Measurements from ENCODE around the gene STK36.

Gene STK36

DNA sequence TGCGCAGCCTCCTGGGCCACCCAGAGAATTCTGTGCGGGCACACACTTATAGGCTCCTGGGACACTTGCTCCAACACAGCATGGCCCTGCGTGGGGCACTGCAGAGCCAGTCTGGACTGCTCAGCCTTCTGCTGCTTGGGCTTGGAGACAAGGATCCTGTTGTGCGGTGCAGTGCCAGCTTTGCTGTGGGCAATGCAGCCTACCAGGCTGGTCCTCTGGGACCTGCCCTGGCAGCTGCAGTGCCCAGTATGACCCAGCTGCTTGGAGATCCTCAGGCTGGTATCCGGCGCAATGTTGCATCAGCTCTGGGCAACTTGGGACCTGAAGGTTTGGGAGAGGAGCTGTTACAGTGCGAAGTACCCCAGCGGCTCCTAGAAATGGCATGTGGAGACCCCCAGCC lies 27.0 kb downstream of the STK36 start:
- TF ChIP-seq, protein P1, sequence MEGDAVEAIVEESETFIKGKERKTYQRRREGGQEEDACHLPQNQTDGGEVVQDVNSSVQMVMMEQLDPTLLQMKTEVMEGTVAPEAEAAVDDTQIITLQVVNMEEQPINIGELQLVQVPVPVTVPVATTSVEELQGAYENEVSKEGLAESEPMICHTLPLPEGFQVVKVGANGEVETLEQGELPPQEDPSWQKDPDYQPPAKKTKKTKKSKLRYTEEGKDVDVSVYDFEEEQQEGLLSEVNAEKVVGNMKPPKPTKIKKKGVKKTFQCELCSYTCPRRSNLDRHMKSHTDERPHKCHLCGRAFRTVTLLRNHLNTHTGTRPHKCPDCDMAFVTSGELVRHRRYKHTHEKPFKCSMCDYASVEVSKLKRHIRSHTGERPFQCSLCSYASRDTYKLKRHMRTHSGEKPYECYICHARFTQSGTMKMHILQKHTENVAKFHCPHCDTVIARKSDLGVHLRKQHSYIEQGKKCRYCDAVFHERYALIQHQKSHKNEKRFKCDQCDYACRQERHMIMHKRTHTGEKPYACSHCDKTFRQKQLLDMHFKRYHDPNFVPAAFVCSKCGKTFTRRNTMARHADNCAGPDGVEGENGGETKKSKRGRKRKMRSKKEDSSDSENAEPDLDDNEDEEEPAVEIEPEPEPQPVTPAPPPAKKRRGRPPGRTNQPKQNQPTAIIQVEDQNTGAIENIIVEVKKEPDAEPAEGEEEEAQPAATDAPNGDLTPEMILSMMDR (IDR thresholded peaks at IDR 0.05; ENCODE audit: borderline replicate concordance, control extremely low read depth, extremely low read depth, insufficient read depth, missing control alignments), result no peak
- in situ Hi-C loops (cut with MboI; ENCODE audit: low sequenced_read_pairs, unreplicated experiment), result no loop called here
- no peak for DNase-seq (ENCODE audit: low spot score)

DNA sequence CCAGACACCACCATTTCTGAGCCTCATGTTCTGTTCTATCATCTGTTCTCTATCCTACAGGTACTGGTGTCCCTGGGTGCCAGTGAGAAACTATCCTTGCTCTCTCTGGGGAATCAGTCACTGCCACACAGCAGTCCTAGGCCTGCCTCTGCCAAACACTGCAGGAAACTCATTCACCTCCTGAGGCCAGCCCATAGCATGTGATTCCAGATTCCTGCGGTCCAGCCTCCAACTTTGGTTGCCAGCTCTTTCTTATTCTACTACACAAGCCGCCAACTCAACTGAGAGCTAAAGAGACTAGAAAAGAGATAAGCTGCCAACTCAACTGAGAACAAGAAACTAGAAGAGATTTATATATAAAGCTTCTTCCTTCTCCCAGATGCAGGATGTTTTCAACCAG lies 29.9 kb downstream of the STK36 start:
- in situ Hi-C loops (cut with MboI; ENCODE audit: low sequenced_read_pairs, unreplicated experiment), result no loop called here
- DNase-seq (ENCODE audit: low spot score), result no peak
- TF ChIP-seq, protein P1 (IDR thresholded peaks at IDR 0.05; ENCODE audit: borderline replicate concordance, control extremely low read depth, extremely low read depth, insufficient read depth, missing control alignments), result no peak

DNA sequence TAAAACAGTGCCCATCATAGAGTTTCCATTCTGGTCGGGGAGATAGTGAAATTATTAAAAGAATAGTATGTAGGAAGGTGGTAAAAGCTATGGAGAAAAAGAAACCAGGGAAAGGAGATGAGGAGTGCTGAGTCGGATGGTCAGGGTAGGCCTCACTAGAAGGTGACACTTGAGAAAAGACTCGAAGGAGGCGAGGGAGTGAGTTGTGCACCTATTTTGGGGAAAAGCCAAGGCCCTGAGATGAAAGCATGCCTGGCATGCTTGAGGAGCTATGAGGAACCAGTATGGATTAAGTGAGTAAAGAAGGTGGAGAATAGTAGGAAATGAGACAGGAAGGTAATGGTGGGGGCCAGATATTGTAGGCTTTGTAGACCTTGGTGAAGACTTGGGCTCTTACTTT lies 31.5 kb downstream of the STK36 start:
- TF ChIP-seq, protein P1 (IDR thresholded peaks at IDR 0.05; ENCODE audit: borderline replicate concordance, control extremely low read depth, extremely low read depth, insufficient read depth, missing control alignments), result no peak
- DNase-seq (ENCODE audit: low spot score), result no peak
- in situ Hi-C loops (cut with MboI; ENCODE audit: low sequenced_read_pairs, unreplicated experiment), result no loop called here

DNA sequence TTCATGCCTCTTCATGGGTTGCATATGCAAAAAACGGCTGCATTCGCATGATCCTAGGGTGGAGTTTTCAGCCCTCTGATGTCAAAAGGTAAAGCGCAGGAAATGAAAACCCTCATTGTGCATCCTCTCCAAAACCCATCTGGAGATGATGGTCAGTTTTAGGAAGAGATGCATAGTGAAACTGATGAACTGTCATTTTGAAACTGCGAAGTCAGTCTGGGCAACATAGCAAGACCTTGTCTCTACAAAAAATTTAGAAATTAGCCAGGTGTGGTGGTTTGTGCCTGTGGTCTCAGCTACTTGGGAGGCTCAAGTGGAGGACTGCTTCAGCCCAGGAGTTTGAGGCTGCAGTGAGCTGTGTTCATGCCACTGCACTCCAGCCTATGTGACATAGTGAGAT lies 36.2 kb downstream of the STK36 start:
- TF ChIP-seq, protein P1 (IDR thresholded peaks at IDR 0.05; ENCODE audit: borderline replicate concordance, control extremely low read depth, extremely low read depth, insufficient read depth, missing control alignments), result no peak
- DNase-seq (ENCODE audit: low spot score), result peak; percentile 36
- in situ Hi-C loops (cut with MboI; ENCODE audit: low sequenced_read_pairs, unreplicated experiment), result no loop called here

DNA sequence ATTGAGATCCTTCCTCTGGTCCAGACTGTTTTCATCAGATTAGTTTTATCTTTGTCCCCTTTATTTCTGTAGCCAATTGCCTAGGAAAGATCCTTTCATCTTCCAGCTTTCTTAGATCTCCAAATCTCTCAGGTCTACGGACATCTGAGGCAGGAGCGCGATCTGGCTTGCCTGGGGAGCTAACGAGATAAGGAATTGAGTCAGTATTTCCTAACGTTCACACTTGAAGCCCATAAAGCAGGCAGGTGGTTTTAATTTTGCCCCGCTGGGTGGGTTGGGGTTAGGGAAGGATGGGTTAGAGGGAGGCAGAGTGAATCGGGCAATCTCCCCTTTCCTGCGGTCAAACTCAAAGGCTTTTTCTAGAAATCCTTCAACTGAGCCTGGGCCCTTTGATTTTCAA lies 38.0 kb downstream of the STK36 start:
- TF ChIP-seq, protein P1 (IDR thresholded peaks at IDR 0.05; ENCODE audit: borderline replicate concordance, control extremely low read depth, extremely low read depth, insufficient read depth, missing control alignments), result no peak
- in situ Hi-C loops (cut with MboI; ENCODE audit: low sequenced_read_pairs, unreplicated experiment), result no loop called here
- no peak for DNase-seq (ENCODE audit: low spot score)

DNA sequence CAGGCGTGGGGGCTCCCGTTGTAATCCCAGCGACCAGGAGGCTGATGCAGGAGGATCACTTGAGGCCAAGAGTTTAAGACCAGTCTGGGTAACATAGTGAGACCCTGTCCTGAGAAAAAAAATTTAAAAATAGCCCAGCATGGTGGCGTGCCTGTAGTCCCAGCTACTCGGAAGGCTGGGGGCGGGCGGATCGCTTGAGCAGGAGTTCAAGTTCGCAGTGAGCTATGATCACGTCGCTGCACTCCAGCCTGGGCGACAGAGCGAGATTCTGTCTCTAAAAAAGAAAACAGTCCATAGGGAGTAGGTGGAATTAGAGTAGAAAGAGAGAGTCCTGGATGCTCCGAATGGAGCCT lies 38.4 kb downstream of the STK36 start:
- TF ChIP-seq, protein P1 (IDR thresholded peaks at IDR 0.05; ENCODE audit: borderline replicate concordance, control extremely low read depth, extremely low read depth, insufficient read depth, missing control alignments), result no peak
- DNase-seq (ENCODE audit: low spot score), result no peak
- in situ Hi-C loops (cut with MboI; ENCODE audit: low sequenced_read_pairs, unreplicated experiment), result no loop called here

Data from GM13976 (cell line).